Adrenal gland (tissue), 12 donors: Measurements from ENCODE around the gene SNN. TPM values are rescaled to one million over a fixed set of nuclear protein-coding genes. Genes with fewer than 3 reads are reported as not detected.

Source experiments
- DNase-seq, 7 donors: peaks; one replicate each; pipeline ENCODE4 v3.0.0-alpha.2; 2019 to 2020
- H3K27ac ChIP-seq, 5 donors: fragments of 200-600 bp; sonication (generic) in 4 of 5; 1 replicate in 3 of 5; 2 replicates in 2 of 5; pipeline versions ENCODE4 v1.5.1 to v1.8.0; 2016 to 2020; ENCODE audit warnings: mild to moderate bottlenecking in 1 of 5
- H3K27me3 ChIP-seq: fragments of 200-600 bp; 2 replicates; pipeline ENCODE4 v1.8.0; 2021
- H3K36me3 ChIP-seq, 2 donors: fragments of 200-600 bp; replicated peaks in 1 of 2; 1 replicate in 1 of 2; 2 replicates in 1 of 2; pipeline versions ENCODE4 v1.5.1 to v1.8.0; 2018 to 2022
- H3K4me1 ChIP-seq, 2 donors: fragments of 200-600 bp; replicated peaks in 1 of 2; 1 replicate in 1 of 2; 2 replicates in 1 of 2; pipeline versions ENCODE4 v1.5.1 to v1.8.0; 2018 to 2021
- H3K4me3 ChIP-seq, 4 donors: fragments of 200-600 bp; sonication (generic) in 3 of 4; one replicate each; pipeline ENCODE4 v1.5.1; 2016 to 2018
- H3K9me3 ChIP-seq, 3 donors: fragments of 200-600 bp; sonication (generic) in 1 of 3; replicated peaks in 1 of 3; 1 replicate in 2 of 3; 2 replicates in 1 of 3; pipeline versions ENCODE4 v1.5.1 to v1.8.0; 2016 to 2021
- POLR2A ChIP-seq, 2 donors: fragments of 450-650 bp; IDR thresholded peaks; one replicate each; pipeline ENCODE4 v1.6.1; 2017; ENCODE audit warnings: antibody characterized with exemption in 2 of 2, mild to moderate bottlenecking in 2 of 2, moderate library complexity in 1 of 2
- WGBS, 4 donors: extraction: QIAGEN DNeasy Blood & Tissue Kit in 2 of 4; methylation state at CpG; one replicate each; pipeline versions ENCODE4 v1.1.5 to v1.1.7; 2013 to 2017; 5-methylcytosine and 5-hydroxymethylcytosine counted together
- intact Hi-C, 2 donors: fragments of 100-400 bp; cut with DNase I; formaldehyde crosslinking; loops; one replicate each; pipeline versions ENCODE4 v1.14.1 to v1.15.0; 2022 to 2023
- polyA plus RNA-seq, 3 donors: library from polyadenylated mRNA; stranded (reverse); fragments of 200-250 nt in 2 of 3; fragments of 350-450 nt in 1 of 3; fragmentation: Illumina TruSeq in 1 of 3; extraction: RNeasy Lipid Tissue Mini Kit (QIAGEN cat#74804) in 1 of 3; gene quantifications; one replicate each; pipeline ENCODE4 v1.2.3, GENCODE V29; 2013 to 2014
- total RNA-seq, 9 donors: library from RNA; depleted of rRNA in 4 of 9; stranded (reverse); fragments of >200 nt in 4 of 9; fragments of 120-200 nt in 1 of 9; fragmentation: NEBNext Ultra II Directional in 1 of 9; extraction: Animal tissue kit (Norgen Biotek cat#: 25700) in 1 of 9; gene quantifications; one replicate each; pipeline versions ENCODE4 v1.1.0 to v1.2.4, GENCODE V29; 2013 to 2023
- TF ChIP-seq, protein P1 (sequence below), 6 experiments: fragments of 450-650 bp in 4 of 6; fragments of 200-600 bp in 2 of 6; sonication (generic) in 1 of 6; IDR thresholded peaks; 1 replicate in 5 of 6; 2 replicates in 1 of 6; pipeline versions ENCODE4 v1.5.1 to v1.8.0; 2016 to 2021; ENCODE audit warnings: antibody characterized with exemption in 6 of 6, mild to moderate bottlenecking in 2 of 6, moderate library complexity in 1 of 6
- donor health status: healthy with polysubstance abuse.
- donor health status: Bipolar disorder and iron deficiency.
- donor health status: DM: yes; HTN: yes; CAD: no.
- donor health status: DM: no; HTN: no; CAD: no.
- donor health status: DM: no; HTN: no; CAD: no.
- donor health status: DM: yes; HTN: yes; CAD: no.

Gene SNN
- total and polyA plus RNA-seq, 12 donors = 10.5 to 94.7 (median 39.3) TPM

DNA sequence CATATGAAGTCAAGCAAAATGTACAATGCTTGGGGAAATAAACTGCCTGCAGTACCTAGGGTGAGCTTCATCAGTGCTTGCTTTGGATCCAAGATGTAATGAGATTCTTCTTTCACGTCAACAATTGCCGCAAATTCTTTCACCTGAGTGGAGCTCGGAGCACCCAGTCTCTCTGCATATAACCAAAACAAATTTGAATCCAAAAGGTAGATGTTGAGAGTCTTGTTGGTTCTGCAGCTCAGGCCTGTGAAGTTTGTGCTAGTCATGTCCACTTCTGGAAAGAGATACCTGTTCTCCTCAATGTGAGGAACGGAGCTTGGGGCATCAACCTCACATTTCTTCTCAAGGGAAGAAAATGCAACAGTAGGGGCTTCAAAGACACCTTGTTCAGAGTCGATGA, 23.0 kb downstream of the SNN start:
- peaks cover 8 to 21% of the 10 kb centered on the region in 2 donors for H3K4me1 ChIP-seq
- H3K27me3 ChIP-seq = no peaks in the 10 kb centered on the region
- DNase-seq = peak in 1 of 7 donors; percentile 13
- peaks cover 0 to 59% of the 10 kb centered on the region in 2 donors for H3K36me3 ChIP-seq
- intact Hi-C loops = no loop called here
- no peak for TF ChIP-seq POLR2A (IDR thresholded peaks at IDR 0.05)
- TF ChIP-seq, protein P1, sequence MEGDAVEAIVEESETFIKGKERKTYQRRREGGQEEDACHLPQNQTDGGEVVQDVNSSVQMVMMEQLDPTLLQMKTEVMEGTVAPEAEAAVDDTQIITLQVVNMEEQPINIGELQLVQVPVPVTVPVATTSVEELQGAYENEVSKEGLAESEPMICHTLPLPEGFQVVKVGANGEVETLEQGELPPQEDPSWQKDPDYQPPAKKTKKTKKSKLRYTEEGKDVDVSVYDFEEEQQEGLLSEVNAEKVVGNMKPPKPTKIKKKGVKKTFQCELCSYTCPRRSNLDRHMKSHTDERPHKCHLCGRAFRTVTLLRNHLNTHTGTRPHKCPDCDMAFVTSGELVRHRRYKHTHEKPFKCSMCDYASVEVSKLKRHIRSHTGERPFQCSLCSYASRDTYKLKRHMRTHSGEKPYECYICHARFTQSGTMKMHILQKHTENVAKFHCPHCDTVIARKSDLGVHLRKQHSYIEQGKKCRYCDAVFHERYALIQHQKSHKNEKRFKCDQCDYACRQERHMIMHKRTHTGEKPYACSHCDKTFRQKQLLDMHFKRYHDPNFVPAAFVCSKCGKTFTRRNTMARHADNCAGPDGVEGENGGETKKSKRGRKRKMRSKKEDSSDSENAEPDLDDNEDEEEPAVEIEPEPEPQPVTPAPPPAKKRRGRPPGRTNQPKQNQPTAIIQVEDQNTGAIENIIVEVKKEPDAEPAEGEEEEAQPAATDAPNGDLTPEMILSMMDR (IDR thresholded peaks at IDR 0.05) = no peak
- 92 to 97% (median 95%) methylated on average over 5 of the region's 5 CpGs for WGBS, 4 donors
- no peak overlapping the region for H3K4me3 ChIP-seq
- H3K27ac ChIP-seq = no peak overlapping the region
- H3K9me3 ChIP-seq = no peaks in the 10 kb centered on the region

DNA sequence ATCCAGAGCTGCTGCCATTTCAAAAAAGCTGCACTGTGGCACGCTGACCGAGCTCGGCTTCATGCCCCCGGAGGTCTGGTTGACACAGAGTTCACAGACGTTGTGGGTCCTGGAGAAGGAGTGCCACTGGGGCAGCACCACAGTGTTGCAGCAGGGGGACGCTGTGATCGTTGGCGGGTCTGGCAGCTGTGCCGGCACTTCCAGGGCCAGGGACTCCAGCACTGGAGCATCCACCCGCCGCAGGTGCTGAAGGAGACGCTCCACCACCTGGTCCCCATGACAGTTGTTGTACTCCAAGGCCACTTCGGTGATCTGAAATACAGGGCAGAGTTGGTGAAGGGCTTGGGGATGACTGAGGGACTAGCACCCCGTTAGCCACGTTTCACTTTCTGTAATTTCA, 23.5 kb downstream of the SNN start:
- Histone ChIP-seq H3K27ac (no peak overlapping the region), H3K4me3 (no peak overlapping the region), H3K36me3 (peaks cover 0 to 59% of the 10 kb centered on the region in 2 donors), H3K4me1 (peaks cover 8 to 21% of the 10 kb centered on the region in 2 donors), H3K9me3 (no peaks in the 10 kb centered on the region), H3K27me3 (no peaks in the 10 kb centered on the region)
- 89 to 96% (median 93%) methylated on average over 3 to 15 of the region's 15 CpGs for whole genome bisulfite sequencing, 4 donors
- TF ChIP-seq, protein P1 (IDR thresholded peaks at IDR 0.05) = no peak
- no peak for TF ChIP-seq POLR2A (IDR thresholded peaks at IDR 0.05)
- DNase-seq = peak in 2 of 7 donors; percentile 20 to 49
- intact Hi-C loops = no loop called here

GRCh38 chr16:11692171-11692570, 23.9 kb downstream of the SNN start:
- 89 to 96% (median 90%) methylated on average over 8 of the region's 8 CpGs for WGBS, 4 donors
- Histone ChIP-seq H3K4me1 (peaks cover 8 to 21% of the 10 kb centered on the region in 2 donors), H3K27me3 (no peaks in the 10 kb centered on the region), H3K27ac (no peak overlapping the region), H3K36me3 (peaks cover 0 to 59% of the 10 kb centered on the region in 2 donors), H3K4me3 (no peak overlapping the region), H3K9me3 (no peaks in the 10 kb centered on the region)
- no peak for DNase-seq
- TF ChIP-seq POLR2A (IDR thresholded peaks at IDR 0.05) = no peak
- TF ChIP-seq, protein P1 (IDR thresholded peaks at IDR 0.05) = no peak
- intact Hi-C loops = no loop called here

GRCh38 chr16:11692651-11693050, 24.4 kb downstream of the SNN start:
- no peaks in the 10 kb centered on the region for H3K27me3 ChIP-seq
- intact Hi-C loops = no loop called here
- H3K4me1 ChIP-seq = peaks cover 8 to 21% of the 10 kb centered on the region in 2 donors
- H3K9me3 ChIP-seq = no peaks in the 10 kb centered on the region
- no peak overlapping the region for H3K27ac ChIP-seq
- H3K36me3 ChIP-seq = peaks cover 0 to 59% of the 10 kb centered on the region in 2 donors
- H3K4me3 ChIP-seq = no peak overlapping the region
- peak in 2 of 7 donors; percentile 13 to 46 for DNase-seq
- TF ChIP-seq, protein P1 (IDR thresholded peaks at IDR 0.05) = no peak
- no peak for TF ChIP-seq POLR2A (IDR thresholded peaks at IDR 0.05)
- 89 to 97% (median 95%) methylated on average over 4 to 6 of the region's 6 CpGs for WGBS, 4 donors
